ENCODE data around the gene SH2B3. TPM values are rescaled to one million over a fixed set of nuclear protein-coding genes. Genes with fewer than 3 reads are reported as not detected.
"Not testable (repeated sequence)": the region's sequence is repeated elsewhere in the genome, so short reads cannot be mapped to it uniquely, and the experiment has no call there.

Gene SH2B3
- total RNA-seq, 1 donor from 2014 or later = 2.8 TPM

DNA sequence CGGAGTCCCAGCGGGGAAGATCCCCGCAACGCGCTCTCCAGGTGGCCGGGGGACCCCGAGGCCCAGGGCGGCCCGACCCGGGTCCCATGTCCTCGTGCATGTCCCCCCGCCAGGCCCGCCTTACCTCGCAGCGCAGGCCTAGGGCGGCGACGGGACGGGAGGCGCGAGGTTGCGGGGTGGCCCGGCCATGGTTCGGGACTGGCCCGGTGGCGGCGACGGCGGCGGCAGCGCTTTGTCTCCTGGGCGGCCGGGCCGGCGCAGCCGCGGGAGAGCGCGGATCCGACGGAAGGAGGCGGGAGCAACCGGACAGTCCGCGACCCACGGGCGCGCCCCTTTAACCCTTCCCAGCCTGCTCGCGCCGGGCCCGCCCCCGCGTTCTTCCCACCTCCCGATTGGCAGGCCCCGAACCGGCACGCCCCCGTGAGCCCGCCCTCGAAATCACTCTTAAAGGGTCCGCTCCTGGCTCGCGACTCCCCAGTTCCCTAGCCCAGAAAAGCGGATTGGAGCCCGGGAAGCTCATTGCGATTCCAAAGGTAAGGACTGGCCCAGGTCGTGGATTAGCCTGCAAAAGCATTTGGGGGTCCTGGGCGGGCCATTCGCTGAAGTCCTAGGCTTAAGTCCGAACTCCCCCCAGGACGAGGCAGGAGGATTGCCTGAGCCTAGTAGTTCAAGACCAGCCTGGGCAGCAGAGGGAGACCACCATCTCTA lies 36.8 kb upstream of the SH2B3 start, which contains the start of gene PHETA1:
Gene PHETA1 (minus strand): TSS at position 308 of the 708 bp plus-strand sequence. CDS start 5,668 bp downstream, outside the sequence.
- Mint-ChIP-seq H3K27me3 (ENCODE audit: insufficient read depth, low read depth) (peaks cover 14% of the 10 kb centered on the region), H3K9me3 (peaks cover 2% of the 10 kb centered on the region), H3K27ac (no peak within 1 kb of the TSS), H3K36me3 (peaks cover 7% of the 10 kb centered on the region), H3K4me1 (peaks cover 25% of the 10 kb centered on the region), H3K4me3 (peak within 1 kb of the TSS; percentile 90)
- peak within 1 kb of the TSS; percentile 10 for H3K9ac ChIP-seq
- H3K27me3 ChIP-seq = peaks cover 23% of the 10 kb centered on the region
- peaks cover 22% of the 10 kb centered on the region for H4K20me1 ChIP-seq (ENCODE audit: low read depth)
- H3K9me3 ChIP-seq (ENCODE audit: low read depth) = no peaks in the 10 kb centered on the region
- H3F3A ChIP-seq (ENCODE audit: low read depth) = peaks cover 3% of the 10 kb centered on the region
- no peak for TF ChIP-seq EZH2 (IDR thresholded peaks at IDR 0.05)
- TF ChIP-seq, protein P1, sequence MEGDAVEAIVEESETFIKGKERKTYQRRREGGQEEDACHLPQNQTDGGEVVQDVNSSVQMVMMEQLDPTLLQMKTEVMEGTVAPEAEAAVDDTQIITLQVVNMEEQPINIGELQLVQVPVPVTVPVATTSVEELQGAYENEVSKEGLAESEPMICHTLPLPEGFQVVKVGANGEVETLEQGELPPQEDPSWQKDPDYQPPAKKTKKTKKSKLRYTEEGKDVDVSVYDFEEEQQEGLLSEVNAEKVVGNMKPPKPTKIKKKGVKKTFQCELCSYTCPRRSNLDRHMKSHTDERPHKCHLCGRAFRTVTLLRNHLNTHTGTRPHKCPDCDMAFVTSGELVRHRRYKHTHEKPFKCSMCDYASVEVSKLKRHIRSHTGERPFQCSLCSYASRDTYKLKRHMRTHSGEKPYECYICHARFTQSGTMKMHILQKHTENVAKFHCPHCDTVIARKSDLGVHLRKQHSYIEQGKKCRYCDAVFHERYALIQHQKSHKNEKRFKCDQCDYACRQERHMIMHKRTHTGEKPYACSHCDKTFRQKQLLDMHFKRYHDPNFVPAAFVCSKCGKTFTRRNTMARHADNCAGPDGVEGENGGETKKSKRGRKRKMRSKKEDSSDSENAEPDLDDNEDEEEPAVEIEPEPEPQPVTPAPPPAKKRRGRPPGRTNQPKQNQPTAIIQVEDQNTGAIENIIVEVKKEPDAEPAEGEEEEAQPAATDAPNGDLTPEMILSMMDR (IDR thresholded peaks at IDR 0.05) = no peak
- TF ChIP-seq EZH2phosphoT487 (IDR thresholded peaks at IDR 0.05) = no peak
- H3K27ac ChIP-seq = no peak within 1 kb of the TSS
- peak within 1 kb of the TSS; percentile 56 for H2AFZ ChIP-seq (replicated peaks)
- peak within 1 kb of the TSS; percentile 88 for H3K4me2 ChIP-seq
- H3K4me1 ChIP-seq = peaks cover 6% of the 10 kb centered on the region
- H3K4me3 ChIP-seq = peak within 1 kb of the TSS; percentile 66
- H3K79me2 ChIP-seq (ENCODE audit: low read depth) = no peaks in the 10 kb centered on the region
- H3K36me3 ChIP-seq = no peaks in the 10 kb centered on the region
- DNase-seq (ENCODE audit: low spot score) = peak; percentile 94

DNA sequence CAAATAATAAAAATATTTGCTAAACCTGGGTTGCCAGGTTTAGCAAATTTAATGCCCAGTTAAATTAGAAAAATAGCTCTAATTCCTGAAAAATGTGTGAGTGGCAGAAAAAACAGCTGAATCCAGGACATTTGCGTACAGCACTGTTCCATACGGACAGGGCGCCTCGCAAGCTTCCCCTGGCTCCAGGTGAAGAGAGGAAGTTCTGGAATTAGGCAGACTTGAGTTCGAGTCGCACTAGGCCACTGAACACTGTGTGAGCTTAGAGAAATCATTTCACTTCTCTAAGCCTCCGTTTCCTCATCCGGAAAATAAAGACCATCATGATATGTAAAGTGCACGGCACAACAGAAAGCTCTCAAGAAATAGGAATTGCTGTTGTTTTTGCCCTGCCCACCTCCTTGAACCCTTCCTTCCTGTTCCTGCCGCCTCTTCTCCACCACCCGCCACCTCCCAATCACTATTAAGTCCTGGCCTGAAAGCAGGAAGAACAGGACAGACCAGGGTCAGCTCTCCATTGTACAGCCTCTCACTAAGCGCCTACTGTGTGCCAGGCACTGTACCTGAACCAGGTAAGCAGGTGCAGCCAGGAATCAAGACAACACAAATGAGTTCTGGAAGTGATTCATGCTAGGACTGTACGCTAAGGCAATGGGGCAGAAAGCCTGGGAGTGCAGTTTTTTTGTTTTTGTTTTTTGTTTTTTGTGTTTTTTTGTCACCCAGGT lies 36.1 kb upstream of the SH2B3 start:
- peak overlapping the region; percentile 88 for H3K4me2 ChIP-seq
- no peak overlapping the region for H3K9ac ChIP-seq
- DNase-seq (ENCODE audit: low spot score) = no peak
- no peak overlapping the region for H3K27ac ChIP-seq
- H3K9me3 ChIP-seq (ENCODE audit: low read depth) = no peaks in the 10 kb centered on the region
- Mint-ChIP-seq H3K4me1 (peaks cover 25% of the 10 kb centered on the region), H3K27me3 (ENCODE audit: insufficient read depth, low read depth) (peaks cover 12% of the 10 kb centered on the region), H3K36me3 (peaks cover 7% of the 10 kb centered on the region), H3K4me3 (peak overlapping the region; percentile 90), H3K9me3 (peaks cover 2% of the 10 kb centered on the region), H3K27ac (no peak overlapping the region)
- H3K4me3 ChIP-seq = peak overlapping the region; percentile 66
- H3K36me3 ChIP-seq = no peaks in the 10 kb centered on the region
- H3K79me2 ChIP-seq (ENCODE audit: low read depth) = no peaks in the 10 kb centered on the region
- H4K20me1 ChIP-seq (ENCODE audit: low read depth) = peaks cover 22% of the 10 kb centered on the region
- peaks cover 3% of the 10 kb centered on the region for H3F3A ChIP-seq (ENCODE audit: low read depth)
- peak overlapping the region; percentile 56 for H2AFZ ChIP-seq (replicated peaks)
- no peak for TF ChIP-seq EZH2phosphoT487 (IDR thresholded peaks at IDR 0.05)
- TF ChIP-seq, protein P1 (IDR thresholded peaks at IDR 0.05) = no peak
- TF ChIP-seq EZH2 (IDR thresholded peaks at IDR 0.05) = no peak
- peaks cover 23% of the 10 kb centered on the region for H3K27me3 ChIP-seq
- H3K4me1 ChIP-seq = peaks cover 6% of the 10 kb centered on the region

DNA sequence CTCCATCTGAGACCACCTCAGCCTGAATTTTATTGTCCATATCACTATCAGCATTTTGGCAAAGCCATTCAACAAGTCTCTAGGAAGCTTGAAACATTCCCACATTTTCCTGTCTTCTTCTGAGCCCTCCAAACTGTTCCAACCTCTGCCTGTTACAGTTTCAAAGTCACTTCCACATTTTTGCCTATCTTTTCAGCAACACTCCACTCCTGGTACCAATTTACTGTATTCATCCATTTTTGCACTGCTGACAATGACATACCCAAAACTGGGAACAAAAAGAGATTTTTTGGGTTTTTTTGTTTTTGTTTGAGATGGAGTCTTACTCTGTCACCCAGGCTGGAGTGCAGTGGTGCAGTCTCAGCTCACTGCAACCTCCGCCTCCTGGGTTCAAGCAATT lies 32.5 kb upstream of the SH2B3 start:
- H3K4me3 Mint-ChIP-seq; H4K20me1 ChIP-seq (ENCODE audit: low read depth); H3F3A ChIP-seq (ENCODE audit: low read depth); H3K27me3 Mint-ChIP-seq (ENCODE audit: insufficient read depth, low read depth); H3K9me3 Mint-ChIP-seq; H3K27ac Mint-ChIP-seq; DNase-seq (ENCODE audit: low spot score); H3K4me3 ChIP-seq; H3K4me2 ChIP-seq; H3K4me1 Mint-ChIP-seq; H3K9me3 ChIP-seq (ENCODE audit: low read depth); H3K36me3 ChIP-seq; H3K79me2 ChIP-seq (ENCODE audit: low read depth); H3K9ac ChIP-seq; H3K27ac ChIP-seq; H3K4me1 ChIP-seq; H2AFZ ChIP-seq (replicated peaks); H3K36me3 Mint-ChIP-seq: not testable (repeated sequence)
- H3K27me3 ChIP-seq = peaks cover 14% of the 10 kb centered on the region

DNA sequence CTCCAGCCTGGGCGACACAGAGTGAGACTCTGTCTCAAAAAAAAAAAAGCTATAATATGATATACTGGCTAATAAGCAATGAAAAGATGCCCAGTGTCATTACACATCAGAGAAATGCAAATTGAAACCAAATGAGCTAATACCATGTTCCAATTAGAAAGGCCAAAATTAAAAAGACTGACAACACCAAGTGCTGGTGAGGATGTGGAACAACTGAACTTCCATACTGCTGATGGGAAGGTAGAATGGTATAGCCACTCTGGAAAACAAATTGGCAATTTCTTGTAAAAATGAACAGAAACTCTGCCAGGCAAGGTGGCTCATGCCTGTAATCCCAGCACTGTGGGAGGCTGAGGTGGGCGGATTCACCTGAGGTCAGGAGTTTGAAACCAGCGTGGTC lies 28.3 kb upstream of the SH2B3 start:
- Mint-ChIP-seq H3K9me3 (peaks cover 5% of the 10 kb centered on the region), H3K4me1 (no peaks in the 10 kb centered on the region), H3K27me3 (ENCODE audit: insufficient read depth, low read depth) (no peaks in the 10 kb centered on the region), H3K4me3 (no peak overlapping the region), H3K27ac (no peak overlapping the region), H3K36me3 (no peaks in the 10 kb centered on the region)
- Histone ChIP-seq H3K4me3 (no peak overlapping the region), H3K27me3 (no peaks in the 10 kb centered on the region), H3K79me2 (ENCODE audit: low read depth) (no peaks in the 10 kb centered on the region), H3F3A (ENCODE audit: low read depth) (no peaks in the 10 kb centered on the region), H4K20me1 (ENCODE audit: low read depth) (no peaks in the 10 kb centered on the region), H3K4me2 (no peak overlapping the region), H3K9ac (no peak overlapping the region), H3K27ac (no peak overlapping the region), H3K9me3 (ENCODE audit: low read depth) (no peaks in the 10 kb centered on the region), H3K36me3 (no peaks in the 10 kb centered on the region), H2AFZ (replicated peaks) (no peak overlapping the region), H3K4me1 (no peaks in the 10 kb centered on the region)
- TF ChIP-seq EZH2phosphoT487 (IDR thresholded peaks at IDR 0.05) = no peak
- TF ChIP-seq, protein P1 (IDR thresholded peaks at IDR 0.05) = no peak
- no peak for TF ChIP-seq EZH2 (IDR thresholded peaks at IDR 0.05)
- no peak for DNase-seq (ENCODE audit: low spot score)
